AG04450 (cell line): Measurements from ENCODE around the gene CHTF18. TPM values are rescaled to one million over a fixed set of nuclear protein-coding genes. Genes with fewer than 3 reads are reported as not detected.

Experiments
- CTCF ChIA-PET: fragments of 300-600, 350-600 bp; formaldehyde crosslinking; extraction: SDS; loops from one replicate; lab custom pipeline; 2022; ENCODE audit warnings: antibody characterized with exemption, inconsistent platforms; lab: Charles Lee
- POLR2A ChIA-PET: fragments of 350-600 bp; formaldehyde crosslinking; extraction: SDS; loops from one replicate; lab custom pipeline; 2021; ENCODE audit warnings: antibody characterized with exemption, inconsistent platforms; lab: Yijun Ruan, JAX
- DNase-seq: peaks from one replicate; pipeline ENCODE4 v3.0.0-alpha.2; 2011; ENCODE audit warnings: low read depth, low spot score
- H3K27ac ChIP-seq: one replicate; pipeline ENCODE4 v1.5.1; 2012; ENCODE audit warnings: low read depth, low read length, control low read depth
- H3K27me3 ChIP-seq: one replicate; pipeline ENCODE4 v1.6.0; 2012; ENCODE audit warnings: low read length; ENCODE audit not compliant: control insufficient read depth, insufficient read depth
- H3K4me3 ChIP-seq: 2 replicates; pipeline ENCODE4 v1.5.1; 2011; ENCODE audit warnings: mild to moderate bottlenecking, low read depth, low read length, control low read depth
- H3K9me3 ChIP-seq: 2 replicates; pipeline ENCODE4 v1.5.1; 2012; ENCODE audit warnings: low read length; ENCODE audit not compliant: control insufficient read depth, insufficient read depth
- polyA plus RNA-seq: library from polyadenylated mRNA; depleted of rRNA; stranded (reverse); fragments of >200 nt; gene quantifications from 2 replicates; pipeline ENCODE4 v1.2.3, GENCODE V29; 2011
- TF ChIP-seq, protein P1 (sequence below): IDR thresholded peaks from 2 replicates; pipeline ENCODE4 v1.5.1; 2011; ENCODE audit warnings: low read depth, low read length, control low read depth, inconsistent platforms

The CHTF18 gene
- polyA plus RNA-seq, 1 experiment = 1.1 TPM

DNA sequence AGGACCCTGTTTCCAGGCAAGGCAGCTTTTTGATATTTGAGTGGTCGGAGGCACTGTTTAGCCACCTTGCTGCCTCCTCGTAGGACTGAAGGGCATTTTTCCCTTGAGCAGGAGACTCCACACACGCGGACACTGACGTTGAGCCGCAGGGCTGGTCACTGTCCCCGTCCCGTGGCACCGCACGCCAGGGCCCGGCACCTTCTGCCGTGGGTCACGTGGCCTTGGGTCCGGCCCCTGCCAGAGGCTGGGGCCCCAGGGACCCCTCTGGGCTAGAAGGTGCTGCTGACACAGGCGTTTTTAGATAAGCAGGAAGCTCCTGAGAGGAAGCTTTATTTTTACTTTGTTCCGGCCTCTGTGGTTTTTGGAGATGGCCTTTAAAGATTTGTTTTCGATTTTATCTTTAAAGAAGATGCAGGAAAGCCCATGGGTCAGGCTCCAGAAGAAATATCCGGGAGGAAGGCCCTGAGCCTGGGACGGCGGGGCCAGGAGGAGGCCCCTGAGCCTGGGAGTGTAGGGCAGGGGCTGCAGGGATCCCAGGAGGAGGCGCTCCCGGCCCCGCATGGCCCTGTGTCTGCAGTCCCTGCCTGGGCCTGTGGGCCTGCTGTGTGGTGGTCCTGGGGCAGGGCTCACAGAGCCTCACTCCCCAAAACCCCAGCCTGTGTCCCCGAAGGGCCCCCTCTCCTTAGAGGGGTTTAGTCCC is 42.6 kb downstream of the CHTF18 start:
- TF ChIP-seq, protein P1, sequence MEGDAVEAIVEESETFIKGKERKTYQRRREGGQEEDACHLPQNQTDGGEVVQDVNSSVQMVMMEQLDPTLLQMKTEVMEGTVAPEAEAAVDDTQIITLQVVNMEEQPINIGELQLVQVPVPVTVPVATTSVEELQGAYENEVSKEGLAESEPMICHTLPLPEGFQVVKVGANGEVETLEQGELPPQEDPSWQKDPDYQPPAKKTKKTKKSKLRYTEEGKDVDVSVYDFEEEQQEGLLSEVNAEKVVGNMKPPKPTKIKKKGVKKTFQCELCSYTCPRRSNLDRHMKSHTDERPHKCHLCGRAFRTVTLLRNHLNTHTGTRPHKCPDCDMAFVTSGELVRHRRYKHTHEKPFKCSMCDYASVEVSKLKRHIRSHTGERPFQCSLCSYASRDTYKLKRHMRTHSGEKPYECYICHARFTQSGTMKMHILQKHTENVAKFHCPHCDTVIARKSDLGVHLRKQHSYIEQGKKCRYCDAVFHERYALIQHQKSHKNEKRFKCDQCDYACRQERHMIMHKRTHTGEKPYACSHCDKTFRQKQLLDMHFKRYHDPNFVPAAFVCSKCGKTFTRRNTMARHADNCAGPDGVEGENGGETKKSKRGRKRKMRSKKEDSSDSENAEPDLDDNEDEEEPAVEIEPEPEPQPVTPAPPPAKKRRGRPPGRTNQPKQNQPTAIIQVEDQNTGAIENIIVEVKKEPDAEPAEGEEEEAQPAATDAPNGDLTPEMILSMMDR = no peak
- H3K27me3 ChIP-seq = peaks cover 3% of the 10 kb centered on the region
- POLR2A ChIA-PET = no interaction called here

DNA sequence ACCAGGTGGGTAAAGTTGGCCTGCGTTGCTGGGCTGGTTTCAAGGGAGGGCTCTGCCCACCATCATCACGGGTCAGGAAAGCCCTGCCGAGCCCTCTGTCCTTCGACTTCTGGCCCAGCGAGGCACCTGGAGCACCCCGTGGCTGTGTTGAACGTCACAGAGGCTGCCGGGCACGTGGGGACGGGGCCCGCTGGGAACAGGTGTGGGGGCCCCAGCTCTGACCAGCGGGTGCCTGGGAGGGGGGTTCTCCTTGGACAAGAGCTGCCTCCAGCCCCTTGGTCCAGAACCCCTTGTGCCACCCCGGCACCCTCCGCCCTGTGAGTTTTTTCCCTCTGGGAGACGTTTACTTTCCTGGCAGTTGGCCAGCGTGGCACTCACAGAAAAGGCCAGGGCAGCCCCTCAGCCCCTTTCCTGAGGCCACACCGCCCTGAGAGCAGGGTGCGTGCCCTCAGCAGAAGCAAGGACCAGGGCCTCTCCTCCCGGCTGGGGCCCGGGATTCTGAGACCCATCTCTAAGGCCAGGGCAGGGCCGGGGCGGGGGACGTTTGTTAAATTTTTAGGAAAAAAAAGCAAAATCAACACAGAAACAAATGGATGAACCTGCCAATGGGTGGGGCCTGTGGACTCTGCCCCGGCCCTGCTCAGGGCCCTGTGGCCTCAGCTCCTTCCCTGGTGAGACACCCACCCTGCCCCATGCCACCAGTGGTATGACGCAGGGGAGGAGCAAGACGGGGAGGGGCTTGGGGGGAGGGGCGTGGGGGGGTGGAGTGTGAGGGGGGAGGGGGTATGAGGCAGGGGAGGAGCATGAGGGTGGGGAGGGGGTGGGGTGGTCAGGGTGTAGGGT is 43.4 kb downstream of the CHTF18 start:
- Histone ChIP-seq H3K4me3 (no peak overlapping the region), H3K9me3 (peaks cover 57% of the 10 kb centered on the region), H3K27me3 (peaks cover 2% of the 10 kb centered on the region), H3K27ac (no peak overlapping the region)
- DNase-seq = no peak
- TF ChIP-seq, protein P1 = no peak
- ChIA-PET CTCF (no interaction called here), POLR2A (no interaction called here)

More for the DNA sequence above, 42.6 kb downstream of the CHTF18 start:
- Histone ChIP-seq H3K27ac (no peak overlapping the region), H3K4me3 (no peak overlapping the region), H3K9me3 (peaks cover 51% of the 10 kb centered on the region)
- CTCF ChIA-PET = no interaction called here
- DNase-seq = no peak

DNA sequence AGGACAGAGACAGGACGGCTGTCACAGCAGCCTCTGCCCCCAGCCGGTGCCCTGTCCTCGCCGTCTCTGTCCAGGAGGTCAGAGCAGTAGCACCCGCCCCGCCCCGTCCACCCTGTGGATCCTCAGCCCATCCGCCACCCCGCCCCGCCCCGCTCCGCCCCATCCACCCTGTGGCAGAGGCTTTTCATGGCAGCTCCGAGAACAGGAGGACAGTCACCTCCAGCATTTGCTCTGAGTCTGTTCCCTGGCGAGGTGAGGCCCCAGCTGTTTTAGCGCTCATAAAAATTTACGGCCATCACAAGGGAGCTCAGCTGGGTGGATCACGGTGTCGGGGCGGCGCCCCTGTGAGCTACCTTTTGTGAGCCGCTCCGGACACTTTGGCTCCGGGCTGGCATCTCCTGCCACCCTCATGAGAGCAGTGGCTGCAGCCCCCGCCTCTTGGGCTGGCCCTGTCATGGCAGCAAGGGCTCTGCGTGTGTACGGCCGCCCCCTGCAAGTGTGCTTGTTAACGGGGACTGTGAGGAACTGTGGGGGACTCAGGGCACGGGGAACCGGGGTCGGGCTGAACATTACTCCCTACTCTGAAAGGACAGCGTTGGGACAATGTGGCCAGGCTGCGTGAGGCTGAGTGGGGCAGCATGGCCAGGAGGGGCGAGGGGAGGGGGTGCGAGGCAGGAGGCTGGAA is 44.4 kb downstream of the CHTF18 start:
- ChIA-PET POLR2A (no interaction called here), CTCF (no interaction called here)
- peaks cover 2% of the 10 kb centered on the region for H3K27me3 ChIP-seq
- H3K9me3 ChIP-seq = peaks cover 59% of the 10 kb centered on the region
- no peak for DNase-seq
- TF ChIP-seq, protein P1 = no peak
- no peak overlapping the region for H3K27ac ChIP-seq
- H3K4me3 ChIP-seq = no peak overlapping the region

DNA sequence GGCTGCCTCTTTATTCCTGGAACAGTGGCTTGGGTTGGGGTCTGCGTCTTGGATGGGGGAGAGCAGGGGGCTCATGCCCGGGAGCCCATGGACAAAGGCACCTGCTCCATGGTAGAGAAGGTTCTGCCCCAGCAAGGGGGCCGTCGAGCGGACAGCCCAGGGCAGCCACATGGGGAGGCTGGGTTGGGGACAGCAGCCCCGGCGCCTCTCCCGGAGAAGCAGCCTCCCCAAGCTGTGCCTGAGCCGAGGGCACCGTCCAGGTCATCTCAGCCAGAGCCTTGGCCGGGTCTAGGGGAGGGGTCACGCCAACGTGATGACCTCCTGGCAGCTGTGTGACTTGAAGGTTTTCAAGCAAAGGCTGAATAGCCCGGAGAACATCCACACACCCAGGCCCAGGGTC is 45.0 kb downstream of the CHTF18 start:
- DNase-seq = no peak
- TF ChIP-seq, protein P1 = no peak
- Histone ChIP-seq H3K4me3 (no peak overlapping the region), H3K27me3 (peaks cover 2% of the 10 kb centered on the region), H3K9me3 (peaks cover 59% of the 10 kb centered on the region), H3K27ac (no peak overlapping the region)
- POLR2A ChIA-PET = no interaction called here
- CTCF ChIA-PET = no interaction called here

DNA sequence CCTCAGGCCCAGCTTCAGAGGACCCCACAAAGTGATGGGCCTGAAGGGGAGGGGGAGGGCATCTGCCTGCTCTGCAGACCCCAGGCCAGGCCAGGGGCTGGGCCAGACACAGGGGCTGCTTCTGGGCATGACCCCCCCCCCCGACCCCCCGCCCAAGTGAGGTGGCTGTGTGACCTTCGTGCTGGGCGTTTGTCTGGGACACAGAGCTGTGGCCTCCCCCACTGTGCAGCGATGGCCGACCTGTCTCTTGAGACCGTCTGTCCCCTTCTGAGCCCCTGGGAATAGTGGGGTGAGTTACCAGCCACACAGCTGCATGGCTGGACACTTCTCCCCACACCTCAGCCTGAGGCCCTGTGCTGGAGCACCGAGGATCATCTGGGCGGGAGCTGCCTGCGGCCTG is 47.0 kb downstream of the CHTF18 start:
- no peak overlapping the region for H3K4me3 ChIP-seq
- POLR2A ChIA-PET = no interaction called here
- no peak for DNase-seq
- CTCF ChIA-PET = no interaction called here
- H3K9me3 ChIP-seq = peaks cover 71% of the 10 kb centered on the region
- H3K27ac ChIP-seq = no peak overlapping the region
- no peaks in the 10 kb centered on the region for H3K27me3 ChIP-seq
- TF ChIP-seq, protein P1 = no peak
